NT2/D1 (cell line): ENCODE results near the gene MYH6.

Source experiments
- DNase-seq: peaks from one replicate; pipeline ENCODE4 v3.0.0-alpha.2; 2011; ENCODE audit warnings: low read depth, low spot score
- H3K27me3 ChIP-seq: 2 replicates; pipeline ENCODE4 v1.6.0; 2011; ENCODE audit warnings: mild to moderate bottlenecking; ENCODE audit not compliant: insufficient read length, insufficient read depth
- H3K36me3 ChIP-seq: 2 replicates; pipeline ENCODE4 v1.6.1; 2011; ENCODE audit warnings: mild to moderate bottlenecking, low read length, mixed read lengths; ENCODE audit not compliant: insufficient read depth, insufficient read length
- H3K4me1 ChIP-seq: 2 replicates; pipeline ENCODE4 v1.5.1; 2011; ENCODE audit not compliant: insufficient read depth, insufficient read length
- H3K4me3 ChIP-seq: 2 replicates; pipeline ENCODE4 v1.5.1; 2011; ENCODE audit warnings: low read depth; ENCODE audit not compliant: insufficient read length
- H3K9ac ChIP-seq: 2 replicates; pipeline ENCODE4 v1.6.0; 2011; ENCODE audit warnings: low read depth; ENCODE audit not compliant: insufficient read length
- H3K9me3 ChIP-seq: 2 replicates; pipeline ENCODE4 v1.5.1; 2011; ENCODE audit warnings: mild to moderate bottlenecking, low read length; ENCODE audit not compliant: insufficient read depth
- SUZ12 ChIP-seq: IDR thresholded peaks from 2 replicates; pipeline ENCODE4 v1.6.1; 2011; ENCODE audit not compliant: insufficient read length, insufficient read depth; ENCODE audit errors: extremely low read depth
- YY1 ChIP-seq: IDR thresholded peaks from 2 replicates; pipeline ENCODE4 v1.6.1; 2011; ENCODE audit not compliant: insufficient read length, insufficient read depth
- ZNF274 ChIP-seq: IDR thresholded peaks from 2 replicates; pipeline ENCODE4 v1.6.1; 2011; ENCODE audit warnings: mild to moderate bottlenecking, low read depth, low read length

Gene MYH6

GRCh38 chr14:23415821-23416778 is 8.0 kb upstream of the MYH6 start:
- DNase-seq, result no peak
- Histone ChIP-seq H3K27me3 (no peaks in the 10 kb centered on the region), H3K9ac (no peak overlapping the region), H3K4me1 (no peaks in the 10 kb centered on the region), H3K36me3 (no peaks in the 10 kb centered on the region), H3K4me3 (no peak overlapping the region), H3K9me3 (no peaks in the 10 kb centered on the region)
- TF ChIP-seq YY1, result no peak
- TF ChIP-seq SUZ12, result no peak
- TF ChIP-seq ZNF274, result no peak

- no peak for TF ChIP-seq YY1
- TF ChIP-seq SUZ12, result no peak
- no peak for TF ChIP-seq ZNF274
- H3K36me3 ChIP-seq, result no peaks in the 10 kb centered on the region
- H3K27me3 ChIP-seq, result no peaks in the 10 kb centered on the region
- no peaks in the 10 kb centered on the region for H3K9me3 ChIP-seq
- DNase-seq, result no peak
- H3K4me1 ChIP-seq, result peaks cover 2% of the 10 kb centered on the region
- no peak overlapping the region for H3K4me3 ChIP-seq
- H3K9ac ChIP-seq, result no peak overlapping the region
These were observed 7.1 kb upstream of the MYH6 start for GRCh38 chr14:23414906-23415820.

DNA sequence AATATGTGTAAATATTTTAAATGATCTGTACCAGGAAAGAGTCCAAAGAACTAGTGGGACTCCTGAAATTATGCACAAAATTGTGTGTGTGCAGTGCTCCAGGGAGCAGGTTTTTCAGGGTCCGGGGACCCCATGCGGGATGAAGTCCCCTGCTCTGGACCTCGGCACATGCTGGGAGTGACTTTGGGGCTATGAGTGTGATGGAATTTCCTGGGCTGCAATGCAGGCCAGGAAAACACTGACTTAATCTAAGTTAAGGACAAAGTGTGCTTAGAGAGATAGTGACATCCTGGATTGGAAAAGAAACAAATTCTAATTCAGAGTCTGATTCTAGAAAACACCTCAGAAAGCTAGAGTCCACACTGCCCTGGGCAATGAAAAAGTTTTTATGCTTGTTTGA is 6.2 kb upstream of the MYH6 start:
- TF ChIP-seq ZNF274 (no peak), SUZ12 (no peak), YY1 (no peak)
- no peaks in the 10 kb centered on the region for H3K9me3 ChIP-seq
- H3K4me1 ChIP-seq, result peaks cover 4% of the 10 kb centered on the region
- H3K4me3 ChIP-seq, result no peak overlapping the region
- no peaks in the 10 kb centered on the region for H3K27me3 ChIP-seq
- no peaks in the 10 kb centered on the region for H3K36me3 ChIP-seq
- no peak overlapping the region for H3K9ac ChIP-seq
- no peak for DNase-seq

- TF ChIP-seq SUZ12 (no peak), ZNF274 (no peak), YY1 (no peak)
- H3K27me3 ChIP-seq, result no peaks in the 10 kb centered on the region
These were observed 5.6 kb upstream of the MYH6 start for GRCh38 chr14:23413681-23414080.

GRCh38 chr14:23411563-23412525 is 3.8 kb upstream of the MYH6 start:
- Histone ChIP-seq H3K36me3 (no peaks in the 10 kb centered on the region), H3K4me1 (peaks cover 5% of the 10 kb centered on the region), H3K4me3 (no peak overlapping the region), H3K9me3 (no peaks in the 10 kb centered on the region), H3K27me3 (no peaks in the 10 kb centered on the region), H3K9ac (no peak overlapping the region)
- no peak for DNase-seq
- no peak for TF ChIP-seq YY1
- no peak for TF ChIP-seq ZNF274
- TF ChIP-seq SUZ12, result no peak

More at GRCh38 chr14:23413681-23414080, 5.6 kb upstream of the MYH6 start:
- Histone ChIP-seq H3K9ac (no peak overlapping the region), H3K36me3 (no peaks in the 10 kb centered on the region), H3K4me3 (no peak overlapping the region), H3K4me1 (peaks cover 5% of the 10 kb centered on the region), H3K9me3 (no peaks in the 10 kb centered on the region)
- no peak for DNase-seq

DNA sequence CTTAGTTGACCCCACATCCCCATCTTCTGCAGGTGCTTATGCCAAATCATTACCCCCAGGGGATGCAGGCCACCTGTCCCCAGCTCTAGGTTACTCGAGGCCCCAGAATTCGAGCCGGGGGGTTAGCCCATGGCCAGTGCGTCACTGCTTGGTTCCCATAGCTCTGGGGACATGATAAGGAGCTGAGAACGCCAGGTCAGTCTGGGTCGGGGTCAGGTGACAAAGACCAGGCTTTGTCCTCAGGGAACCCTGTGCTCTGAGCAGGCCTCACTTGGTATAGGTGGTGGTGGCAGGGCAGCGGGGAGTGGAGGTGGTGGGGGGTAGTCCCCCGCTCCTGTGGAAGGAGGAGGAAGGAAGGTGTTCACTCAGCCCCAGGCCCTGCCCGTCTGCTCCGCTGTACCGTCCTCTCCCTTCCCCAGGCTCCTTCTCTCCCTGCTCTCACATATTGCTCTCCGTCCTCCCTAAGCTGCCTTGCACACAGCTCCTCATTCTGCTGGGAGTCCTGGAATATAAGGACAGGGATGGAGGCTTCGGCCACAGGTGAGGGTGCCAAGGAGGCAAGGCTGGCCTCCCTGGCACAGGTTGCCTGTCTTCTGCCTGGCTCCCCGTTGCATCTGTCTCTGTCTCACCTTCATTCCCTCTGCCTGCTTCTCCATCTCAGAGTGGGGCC is 2.0 kb upstream of the MYH6 start:
- TF ChIP-seq ZNF274 (no peak), YY1 (no peak), SUZ12 (no peak)
- DNase-seq, result no peak
- H3K9ac ChIP-seq, result no peak overlapping the region
- peaks cover 5% of the 10 kb centered on the region for H3K4me1 ChIP-seq
- no peaks in the 10 kb centered on the region for H3K27me3 ChIP-seq
- H3K9me3 ChIP-seq, result no peaks in the 10 kb centered on the region
- H3K4me3 ChIP-seq, result no peak overlapping the region
- no peaks in the 10 kb centered on the region for H3K36me3 ChIP-seq
